H9 (cell line): ENCODE data around the gene TRAPPC14. TPM values are rescaled to one million over a fixed set of nuclear protein-coding genes. Genes with fewer than 3 reads are reported as not detected.
A peak's percentile ranks its signal among the peaks of the same experiment; 100 is the strongest.

Experiments used
- DNase-seq: peaks from one replicate; pipeline ENCODE4 v3.0.0-alpha.2; 2017
- H2AFZ ChIP-seq: one replicate; pipeline ENCODE4 v1.6.1; 2013; ENCODE audit warnings: mild to moderate bottlenecking, low read length, control low read depth, moderate library complexity
- H2AK5ac ChIP-seq: 2 replicates; pipeline ENCODE4 v1.6.1; 2013; ENCODE audit warnings: low read length, control low read depth, mixed read lengths; ENCODE audit not compliant: insufficient read length
- H2BK120ac ChIP-seq: one replicate; pipeline ENCODE4 v1.6.1; 2013; ENCODE audit warnings: low read depth, mild to moderate bottlenecking, low read length, control low read depth, inconsistent platforms; ENCODE audit not compliant: poor library complexity, severe bottlenecking
- H2BK12ac ChIP-seq: 2 replicates; pipeline ENCODE4 v1.6.1; 2013; ENCODE audit warnings: low read length, control low read depth, mixed read lengths, low read depth; ENCODE audit not compliant: insufficient read length
- H2BK15ac ChIP-seq: 2 replicates; pipeline ENCODE4 v1.6.1; 2013; ENCODE audit warnings: low read depth, low read length, control low read depth
- H2BK20ac ChIP-seq: one replicate; pipeline ENCODE4 v1.6.1; 2013; ENCODE audit warnings: low read depth, mild to moderate bottlenecking, low read length, control low read depth, inconsistent platforms; ENCODE audit not compliant: poor library complexity, severe bottlenecking
- H2BK5ac ChIP-seq: 2 replicates; pipeline ENCODE4 v1.6.1; 2013; ENCODE audit warnings: low read length, control low read depth, mixed read lengths; ENCODE audit not compliant: insufficient read length
- H3K14ac ChIP-seq: 2 replicates; pipeline ENCODE4 v1.6.1; 2013; ENCODE audit warnings: low read length, control low read depth; ENCODE audit not compliant: insufficient read depth
- H3K18ac ChIP-seq: 2 replicates; pipeline ENCODE4 v1.6.1; 2013; ENCODE audit warnings: low read depth, mild to moderate bottlenecking, mixed read lengths, low read length, control low read depth; ENCODE audit not compliant: insufficient read length
- H3K23ac ChIP-seq: 2 replicates; pipeline ENCODE4 v1.6.1; 2013; ENCODE audit warnings: low read length, control low read depth, mixed read lengths, low read depth; ENCODE audit not compliant: insufficient read length
- H3K23me2 ChIP-seq: 2 replicates; pipeline ENCODE4 v1.6.1; 2013; ENCODE audit warnings: low read depth, mild to moderate bottlenecking, mixed read lengths, low read length, control low read depth; ENCODE audit not compliant: insufficient read length, poor library complexity, severe bottlenecking
- H3K27ac ChIP-seq: 2 replicates; pipeline ENCODE4 v1.5.1; 2013; ENCODE audit warnings: low read length, control low read depth, mixed read lengths, low read depth; ENCODE audit not compliant: insufficient read length
- H3K27me3 ChIP-seq: 2 replicates; pipeline ENCODE4 v1.6.1; 2013; ENCODE audit warnings: low read length, control low read depth, inconsistent platforms; ENCODE audit not compliant: insufficient read depth
- H3K4ac ChIP-seq: 2 replicates; pipeline ENCODE4 v1.6.1; 2013; ENCODE audit warnings: low read depth, mild to moderate bottlenecking, control low read depth, inconsistent platforms, low read length, moderate library complexity
- H3K4me1 ChIP-seq: 2 replicates; pipeline ENCODE4 v1.6.1; 2013; ENCODE audit warnings: low read length, control low read depth, inconsistent platforms; ENCODE audit not compliant: insufficient read depth
- H3K4me2 ChIP-seq: 2 replicates; pipeline ENCODE4 v1.6.1; 2013; ENCODE audit warnings: low read length, control low read depth, mixed read lengths; ENCODE audit not compliant: insufficient read length, insufficient read depth
- H3K56ac ChIP-seq: 2 replicates; pipeline ENCODE4 v1.6.1; 2013; ENCODE audit warnings: low read depth, mild to moderate bottlenecking, mixed read lengths, low read length, control low read depth; ENCODE audit not compliant: insufficient read length
- H3K79me1 ChIP-seq: 2 replicates; pipeline ENCODE4 v1.6.1; 2013; ENCODE audit warnings: low read depth, mild to moderate bottlenecking, moderate library complexity, low read length, control low read depth, inconsistent platforms; ENCODE audit not compliant: insufficient read depth, poor library complexity, severe bottlenecking
- H3K79me2 ChIP-seq: 2 replicates; pipeline ENCODE4 v1.6.1; 2013; ENCODE audit warnings: low read length, control low read depth, inconsistent platforms; ENCODE audit not compliant: insufficient read depth
- H3K9ac ChIP-seq: 2 replicates; pipeline ENCODE4 v1.6.1; 2013; ENCODE audit warnings: low read length, control low read depth, mixed read lengths; ENCODE audit not compliant: insufficient read length; ENCODE audit errors: extremely low read depth
- H3K9me3 ChIP-seq: one replicate; pipeline ENCODE4 v1.6.1; 2013; ENCODE audit warnings: low read depth, low read length, inconsistent platforms; ENCODE audit not compliant: control insufficient read depth
- H3T11ph ChIP-seq: one replicate; pipeline ENCODE4 v1.6.1; 2013; ENCODE audit warnings: mild to moderate bottlenecking, low read length, control low read depth, inconsistent platforms
- H4K20me1 ChIP-seq: one replicate; pipeline ENCODE4 v1.6.1; 2013; ENCODE audit not compliant: control insufficient read depth, insufficient read length, insufficient read depth
- H4K5ac ChIP-seq: 2 replicates; pipeline ENCODE4 v1.6.1; 2013; ENCODE audit warnings: low read depth, mild to moderate bottlenecking, mixed read lengths, low read length, control low read depth; ENCODE audit not compliant: insufficient read length
- H4K8ac ChIP-seq: replicated peaks from 2 replicates; pipeline ENCODE4 v1.6.1; 2013; ENCODE audit warnings: low read length, control low read depth, mixed read lengths, low read depth; ENCODE audit not compliant: insufficient read length
- H4K91ac ChIP-seq: 2 replicates; pipeline ENCODE4 v1.6.1; 2013; ENCODE audit warnings: low read depth, mild to moderate bottlenecking, moderate library complexity, mixed read lengths, low read length, control low read depth; ENCODE audit not compliant: insufficient read length
- H3K27ac Mint-ChIP-seq, 3 experiments: 2 replicates in 2 of 3; 3 replicates in 1 of 3; pipeline ENCODE4 v1.8.0; 2020 to 2021; ENCODE audit warnings: mixed read lengths in 3 of 3, mild to moderate bottlenecking in 1 of 3, moderate library complexity in 1 of 3
- H3K27me3 Mint-ChIP-seq: 2 replicates; pipeline ENCODE4 v1.8.0; 2021; ENCODE audit warnings: low read depth, mild to moderate bottlenecking, moderate library complexity, mixed read lengths
- H3K36me3 Mint-ChIP-seq, 3 experiments: 2 replicates in 2 of 3; 3 replicates in 1 of 3; pipeline ENCODE4 v1.8.0; 2020 to 2021; ENCODE audit warnings: low read depth in 3 of 3, mixed read lengths in 3 of 3; ENCODE audit not compliant: insufficient read depth in 1 of 3
- H3K4me1 Mint-ChIP-seq, 2 experiments: 2 replicates each; pipeline ENCODE4 v1.8.0; 2020; ENCODE audit warnings: mixed read lengths in 2 of 2
- H3K4me3 Mint-ChIP-seq, 2 experiments: 2 replicates in 1 of 2; 3 replicates in 1 of 2; pipeline ENCODE4 v1.8.0; 2020 to 2021; ENCODE audit warnings: mild to moderate bottlenecking in 2 of 2, mixed read lengths in 2 of 2, moderate library complexity in 1 of 2
- H3K9me3 Mint-ChIP-seq, 2 experiments: 2 replicates in 1 of 2; 3 replicates in 1 of 2; pipeline ENCODE4 v1.8.0; 2020; ENCODE audit warnings: mild to moderate bottlenecking in 2 of 2, mixed read lengths in 2 of 2, moderate library complexity in 1 of 2
- WGBS: extraction: QIAGEN DNeasy Blood & Tissue Kit; methylation state at CpG from one replicate; pipeline ENCODE4 v1.1.7; 2013; ENCODE audit warnings: missing lambda C conversion rate, low lambda C conversion rate, mixed read lengths; ENCODE audit not compliant: insufficient read length; ENCODE audit errors: extremely low coverage; 5-methylcytosine and 5-hydroxymethylcytosine counted together
- total RNA-seq: library from RNA; stranded (reverse); gene quantifications from 2 replicates; pipeline ENCODE4 v1.2.1, GENCODE V29; 2021
- TF ChIP-seq, protein P1 (sequence below): fragments of 200-600 bp; sonication (generic); conservative IDR thresholded peaks from 3 replicates; pipeline ENCODE4 v1.8.0; 2021; ENCODE audit warnings: antibody characterized with exemption, mild to moderate bottlenecking

The TRAPPC14 gene
- total RNA-seq, 1 experiment from 2014 or later = 32.8 TPM

DNA sequence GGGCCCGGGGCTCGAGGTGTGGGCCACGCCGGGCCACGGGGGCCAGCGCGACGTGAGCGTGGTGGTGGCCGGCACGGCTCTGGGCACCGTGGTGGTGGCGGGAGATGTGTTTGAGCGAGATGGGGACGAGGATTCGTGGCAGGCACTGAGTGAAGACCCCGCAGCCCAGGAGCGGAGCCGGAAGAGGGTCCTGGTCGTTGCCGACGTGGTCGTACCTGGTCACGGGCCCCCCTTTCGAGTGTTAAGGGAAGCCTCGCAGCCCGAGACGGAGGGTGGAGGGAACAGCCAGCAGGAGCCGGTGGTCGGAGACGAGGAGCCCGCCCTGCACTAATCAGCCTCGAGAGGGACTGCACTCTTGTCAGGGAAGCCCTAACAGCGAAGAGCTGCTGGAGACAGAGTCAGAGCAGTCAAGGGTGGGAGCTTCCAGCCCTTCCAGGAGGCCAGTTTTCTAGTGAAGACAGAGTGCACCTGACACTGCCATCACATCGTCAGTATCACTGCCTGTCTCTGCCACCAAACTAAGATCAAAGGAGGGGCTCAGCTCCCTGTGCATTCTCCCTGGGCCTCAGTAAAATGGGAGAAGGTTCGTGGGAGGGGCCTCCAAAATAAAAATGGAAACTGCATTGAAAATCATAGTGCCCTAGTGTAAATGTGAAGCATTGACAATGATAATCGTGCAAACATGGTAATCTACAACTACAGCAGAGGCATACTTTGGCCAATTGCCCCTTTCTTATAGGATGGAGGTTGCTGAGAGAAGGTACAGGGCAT, 30.5 kb downstream of the TRAPPC14 start:
- H3T11ph ChIP-seq = no peak overlapping the region
- no CpG with 5 or more reads among the region's 37 CpGs for WGBS

More for the DNA sequence above, 30.5 kb downstream of the TRAPPC14 start:
- Histone ChIP-seq H3K79me2 (no peaks in the 10 kb centered on the region), H3K18ac (no peak overlapping the region), H2AK5ac (no peak overlapping the region), H4K91ac (no peak overlapping the region), H2BK120ac (no peak overlapping the region), H4K8ac (no peak overlapping the region), H4K20me1 (no peaks in the 10 kb centered on the region), H3K4ac (no peak overlapping the region), H3K9me3 (no peaks in the 10 kb centered on the region), H3K56ac (no peak overlapping the region), H3K9ac (peak overlapping the region; percentile 46), H3K23me2 (peaks cover 15% of the 10 kb centered on the region), H2BK15ac (no peak overlapping the region), H3K79me1 (no peaks in the 10 kb centered on the region), H2AFZ (no peak overlapping the region), H3K4me2 (peak overlapping the region; percentile 92), H3K14ac (no peak overlapping the region), H2BK20ac (no peak overlapping the region), H3K27ac (no peak overlapping the region), H2BK5ac (no peak overlapping the region), H2BK12ac (no peak overlapping the region), H3K23ac (no peak overlapping the region), H4K5ac (no peak overlapping the region), H3K4me1 (peaks cover 3% of the 10 kb centered on the region; the same call in 1 of the 2 replicates), H3K27me3 (no peaks in the 10 kb centered on the region; the same call in 1 of the 2 replicates)
- Mint-ChIP-seq H3K4me1 (peaks cover 10 to 15% of the 10 kb centered on the region in 2 experiments), H3K9me3 (no peaks in the 10 kb centered on the region), H3K27ac (no peak overlapping the region), H3K4me3 (peak overlapping the region; percentile 98 to 99), H3K27me3 (peaks cover 31% of the 10 kb centered on the region), H3K36me3 (peaks cover 2 to 9% (median 6%) of the 10 kb centered on the region in 3 experiments; a peak in 3 of 7 replicates)
- DNase-seq = peak; percentile 51
- TF ChIP-seq, protein P1, sequence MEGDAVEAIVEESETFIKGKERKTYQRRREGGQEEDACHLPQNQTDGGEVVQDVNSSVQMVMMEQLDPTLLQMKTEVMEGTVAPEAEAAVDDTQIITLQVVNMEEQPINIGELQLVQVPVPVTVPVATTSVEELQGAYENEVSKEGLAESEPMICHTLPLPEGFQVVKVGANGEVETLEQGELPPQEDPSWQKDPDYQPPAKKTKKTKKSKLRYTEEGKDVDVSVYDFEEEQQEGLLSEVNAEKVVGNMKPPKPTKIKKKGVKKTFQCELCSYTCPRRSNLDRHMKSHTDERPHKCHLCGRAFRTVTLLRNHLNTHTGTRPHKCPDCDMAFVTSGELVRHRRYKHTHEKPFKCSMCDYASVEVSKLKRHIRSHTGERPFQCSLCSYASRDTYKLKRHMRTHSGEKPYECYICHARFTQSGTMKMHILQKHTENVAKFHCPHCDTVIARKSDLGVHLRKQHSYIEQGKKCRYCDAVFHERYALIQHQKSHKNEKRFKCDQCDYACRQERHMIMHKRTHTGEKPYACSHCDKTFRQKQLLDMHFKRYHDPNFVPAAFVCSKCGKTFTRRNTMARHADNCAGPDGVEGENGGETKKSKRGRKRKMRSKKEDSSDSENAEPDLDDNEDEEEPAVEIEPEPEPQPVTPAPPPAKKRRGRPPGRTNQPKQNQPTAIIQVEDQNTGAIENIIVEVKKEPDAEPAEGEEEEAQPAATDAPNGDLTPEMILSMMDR = no peak
